Activated CD8-positive, alpha-beta memory T cell treated with anti-CD3 and anti-CD28 coated beads, Interleukin-2, amount 50 U/mL, for 48 hours (primary cell): ENCODE results near the gene TMEM213.
"Not testable (repeated sequence)": the region's sequence is repeated elsewhere in the genome, so short reads cannot be mapped to it uniquely, and the experiment has no call there.

Experiments
- DNase-seq: peaks from one replicate; pipeline ENCODE4 v3.0.0-alpha.2; 2020

Gene TMEM213

GRCh38 chr7:138798836-138799235 lies 1.0 kb downstream of the TMEM213 start:
- no peak for DNase-seq

DNA sequence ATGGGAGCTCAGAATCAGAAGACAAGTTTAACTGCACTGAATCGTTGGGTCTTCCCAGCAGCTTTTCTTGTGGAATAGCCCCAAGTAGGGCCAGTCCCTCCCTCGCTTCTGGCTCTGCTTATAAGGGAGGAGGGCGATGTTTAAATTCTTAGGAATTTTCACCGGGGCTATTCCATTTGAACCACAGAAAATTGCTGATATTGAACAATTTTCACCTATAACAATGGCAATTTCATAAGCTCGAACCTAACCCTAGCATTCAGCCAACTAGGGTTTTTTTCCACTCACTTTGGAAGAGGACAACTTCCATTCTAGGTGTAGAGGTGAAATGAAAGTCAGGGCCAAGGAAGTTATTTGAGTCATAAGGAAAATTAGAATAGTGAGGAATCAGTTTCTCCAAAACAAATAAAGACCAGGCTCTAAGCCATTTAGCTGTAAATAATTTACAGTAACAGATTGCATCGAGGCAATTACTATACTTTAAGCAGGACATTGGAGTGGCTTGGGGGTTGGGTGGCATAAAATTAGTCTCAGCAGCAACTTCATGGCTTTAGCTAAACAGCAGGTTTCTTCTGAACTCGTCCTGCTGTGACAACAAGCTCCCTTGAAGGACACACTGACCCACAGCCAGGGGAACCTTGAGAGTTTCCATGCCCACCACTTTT lies 1.7 kb downstream of the TMEM213 start:
- no peak for DNase-seq

GRCh38 chr7:138801256-138801655 lies 3.5 kb downstream of the TMEM213 start:
- no peak for DNase-seq

GRCh38 chr7:138802706-138803105 lies 4.9 kb downstream of the TMEM213 start:
- no peak for DNase-seq

DNA sequence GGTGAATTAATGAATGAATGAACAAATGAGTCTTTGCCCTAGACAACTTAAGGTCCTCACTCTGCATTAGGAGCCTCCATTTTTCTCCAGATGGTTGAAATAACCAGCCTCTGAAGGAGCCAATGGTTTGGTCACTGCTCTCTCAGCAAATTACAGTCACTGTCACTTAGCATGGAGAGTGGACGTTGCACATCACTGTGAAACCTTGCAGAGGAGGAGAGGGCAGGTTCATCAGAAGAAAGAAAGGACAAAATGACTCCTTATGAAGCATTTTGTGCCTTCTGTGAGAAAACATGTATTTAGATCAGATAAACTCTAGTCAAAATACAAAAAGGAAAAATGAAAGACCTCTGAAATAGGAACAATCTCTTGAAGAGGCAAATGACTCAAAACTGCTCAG lies 6.8 kb downstream of the TMEM213 start:
- DNase-seq, result no peak

- no peak for DNase-seq
Measured at GRCh38 chr7:138809346-138809745, 11.6 kb downstream of the TMEM213 start.

DNA sequence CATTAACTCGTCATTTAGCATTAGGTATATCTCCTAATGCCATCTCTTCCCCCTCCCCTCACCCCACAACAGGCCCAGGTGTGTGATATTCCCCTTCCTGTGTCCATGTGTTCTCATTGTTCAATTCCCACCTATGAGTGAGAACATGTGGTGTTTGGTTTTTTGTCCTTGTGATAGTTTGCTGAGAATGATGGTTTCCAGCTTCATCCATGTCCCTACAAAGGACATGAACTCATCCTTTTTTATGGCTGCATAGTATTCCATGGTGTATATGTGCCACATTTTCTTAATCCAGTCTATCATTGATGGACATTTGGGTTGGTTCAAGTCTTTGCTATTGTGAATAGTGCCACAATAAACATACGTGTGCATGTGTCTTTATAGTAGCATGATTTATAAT lies 13.5 kb downstream of the TMEM213 start:
- DNase-seq, result not testable (repeated sequence)

DNA sequence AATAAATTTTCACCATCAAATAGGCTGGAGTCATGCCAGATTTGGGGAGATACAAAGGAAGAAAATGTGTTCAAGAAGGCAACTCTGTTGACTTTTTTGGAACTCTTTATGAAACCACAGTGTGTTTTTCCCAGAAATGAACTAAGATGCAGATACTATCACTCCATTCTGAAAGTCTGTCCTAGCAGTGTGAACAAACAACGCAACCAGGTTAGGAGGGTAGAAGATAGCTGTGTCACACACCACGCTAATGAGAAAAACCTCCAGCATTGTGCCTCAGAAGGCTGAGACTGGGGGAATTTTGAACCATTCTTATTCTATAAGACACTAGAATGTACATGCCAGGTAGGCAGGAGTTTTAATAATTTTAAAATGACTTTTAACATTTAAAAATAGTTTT lies 16.2 kb downstream of the TMEM213 start:
- no peak for DNase-seq

DNA sequence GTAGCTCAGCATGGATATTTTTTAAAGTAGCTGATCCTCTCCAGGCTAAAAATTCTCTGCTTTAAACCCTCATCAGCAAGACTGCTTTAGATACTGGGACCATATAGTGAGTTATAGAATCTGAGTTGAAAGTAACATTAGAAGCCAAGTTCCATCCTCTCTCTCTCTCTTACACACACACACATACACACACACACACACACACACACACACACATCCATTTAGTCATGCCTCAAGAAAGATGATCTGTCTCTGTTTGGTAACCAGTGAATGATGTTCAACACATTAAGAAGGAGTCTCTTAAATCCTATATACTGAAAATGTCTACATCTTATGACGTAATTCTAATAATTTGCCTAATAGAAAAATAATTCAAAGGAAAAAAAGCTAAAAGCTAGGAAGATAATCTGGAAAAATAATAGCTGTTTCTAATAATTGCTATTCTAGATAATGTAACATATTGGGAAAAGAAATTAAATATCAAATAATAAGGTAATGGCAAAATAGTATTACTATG lies 17.1 kb downstream of the TMEM213 start:
- DNase-seq, result no peak

DNA sequence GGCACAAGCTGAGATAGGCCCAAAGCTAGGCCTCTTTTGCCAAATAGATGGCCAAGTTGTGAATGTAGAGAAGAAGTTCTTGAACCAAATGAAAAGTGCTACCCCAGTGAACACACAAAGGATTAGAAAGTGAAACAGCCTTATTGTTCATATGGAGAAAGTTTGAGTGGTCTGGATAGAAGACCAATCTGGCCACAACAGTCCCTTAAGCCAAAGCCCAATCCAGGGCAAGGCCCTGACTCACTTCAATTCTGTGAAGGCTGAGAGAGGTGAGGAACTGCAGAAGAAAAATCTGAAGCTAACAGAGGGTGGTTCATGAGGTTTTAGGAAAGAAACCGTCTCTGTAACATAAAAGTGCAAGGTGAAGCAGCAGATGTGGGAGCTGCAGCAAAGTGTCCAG lies 18.9 kb downstream of the TMEM213 start:
- DNase-seq, result no peak

DNA sequence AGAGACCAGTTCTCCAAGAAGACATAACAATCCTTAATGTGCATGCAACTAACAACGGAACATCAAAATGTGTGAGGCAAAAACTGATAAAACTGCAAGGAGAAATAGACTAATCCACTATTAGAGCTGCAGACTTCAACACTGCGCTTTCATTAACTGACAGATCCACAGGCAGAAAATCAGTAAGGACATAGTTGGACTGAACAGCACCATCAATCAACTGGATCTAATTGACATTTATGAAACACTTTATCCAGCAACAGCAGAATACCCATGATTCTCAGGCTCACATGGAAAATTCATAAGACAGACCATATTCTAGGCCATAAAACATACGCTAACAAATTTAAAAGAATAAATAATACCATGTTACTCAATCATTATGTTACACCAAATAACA lies 21.8 kb downstream of the TMEM213 start:
- no peak for DNase-seq

DNA sequence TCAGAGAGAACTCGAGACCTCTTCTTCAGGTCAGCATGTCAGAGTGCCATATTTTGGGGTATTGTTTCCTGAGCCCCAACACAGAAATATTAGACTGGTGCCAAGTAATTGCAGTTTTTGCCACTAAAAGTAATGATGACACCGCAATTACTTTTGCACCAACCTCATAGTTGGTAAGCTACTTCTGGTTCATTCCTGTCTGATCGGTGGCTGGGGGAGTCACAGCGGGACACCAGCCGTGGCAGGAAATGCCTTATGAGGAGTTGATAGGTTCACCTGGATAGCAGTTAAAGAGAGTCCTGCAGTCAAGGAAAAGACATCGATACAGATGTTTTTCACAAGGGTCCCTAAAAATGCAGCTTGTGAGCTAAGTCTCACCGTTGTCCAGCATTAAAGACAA lies 24.1 kb downstream of the TMEM213 start:
- DNase-seq, result no peak

- DNase-seq, result no peak
Measured at GRCh38 chr7:138822867-138823535, 25.2 kb downstream of the TMEM213 start.

GRCh38 chr7:138825049-138825721 lies 27.4 kb downstream of the TMEM213 start:
- no peak for DNase-seq

DNA sequence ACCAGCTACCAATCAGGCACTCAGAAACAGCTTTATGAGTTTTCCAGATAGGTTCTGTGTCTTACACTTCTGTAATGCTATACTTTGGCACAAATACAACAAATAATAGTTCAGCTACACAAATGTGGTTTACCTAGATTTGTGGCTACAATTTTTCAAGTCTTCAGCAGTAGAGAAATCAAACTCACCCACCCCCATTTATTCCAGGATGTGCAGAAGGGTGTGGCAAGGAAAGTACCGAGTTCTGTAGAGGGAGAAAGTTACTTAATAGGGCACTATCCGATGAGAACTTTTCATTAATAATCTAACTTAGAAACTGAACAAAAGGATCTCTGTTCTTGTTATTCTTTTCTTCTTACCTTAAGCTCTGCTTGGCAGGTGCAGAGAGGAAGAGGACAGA lies 30.5 kb downstream of the TMEM213 start:
- no peak for DNase-seq

- DNase-seq, result no peak
Measured at GRCh38 chr7:138829335-138829734, 31.5 kb downstream of the TMEM213 start.

DNA sequence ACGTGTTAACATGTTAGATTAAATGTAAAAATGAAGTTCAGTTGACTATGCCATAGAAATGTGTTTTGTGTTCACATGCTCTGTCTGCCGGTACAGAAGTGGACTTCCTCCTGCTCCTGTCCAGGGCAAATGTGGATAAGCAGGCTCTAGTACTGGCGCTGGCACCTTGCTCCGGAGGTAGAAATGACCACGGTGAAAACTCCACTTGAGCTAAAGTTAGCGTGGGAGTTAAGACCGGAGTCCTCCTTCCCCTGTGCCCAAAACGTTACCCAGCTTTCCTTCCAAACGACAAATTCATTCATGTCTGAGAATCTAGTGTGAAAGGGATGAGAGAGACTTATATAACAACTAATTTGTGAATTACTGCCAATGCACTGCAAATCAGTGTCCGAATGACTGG lies 35.2 kb downstream of the TMEM213 start:
- DNase-seq, result no peak

DNA sequence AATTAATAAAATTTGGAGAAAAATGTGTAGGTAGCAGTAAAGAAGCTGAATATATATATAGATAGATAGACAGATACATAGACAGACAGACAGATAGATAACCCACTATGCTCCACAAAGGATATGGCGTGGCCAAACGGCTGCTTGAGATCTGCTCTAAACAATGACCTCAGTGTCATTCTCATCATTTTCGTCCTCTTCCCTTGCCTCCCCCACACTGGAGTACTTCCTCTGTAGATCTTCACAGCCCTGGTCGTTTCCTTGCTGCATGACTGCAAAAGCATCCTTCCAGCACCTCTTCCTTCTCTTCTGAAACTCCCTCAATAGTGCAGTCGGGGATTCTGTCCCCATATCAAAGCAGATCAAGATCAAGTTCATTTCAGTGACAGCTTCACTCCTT lies 35.8 kb downstream of the TMEM213 start:
- no peak for DNase-seq

DNA sequence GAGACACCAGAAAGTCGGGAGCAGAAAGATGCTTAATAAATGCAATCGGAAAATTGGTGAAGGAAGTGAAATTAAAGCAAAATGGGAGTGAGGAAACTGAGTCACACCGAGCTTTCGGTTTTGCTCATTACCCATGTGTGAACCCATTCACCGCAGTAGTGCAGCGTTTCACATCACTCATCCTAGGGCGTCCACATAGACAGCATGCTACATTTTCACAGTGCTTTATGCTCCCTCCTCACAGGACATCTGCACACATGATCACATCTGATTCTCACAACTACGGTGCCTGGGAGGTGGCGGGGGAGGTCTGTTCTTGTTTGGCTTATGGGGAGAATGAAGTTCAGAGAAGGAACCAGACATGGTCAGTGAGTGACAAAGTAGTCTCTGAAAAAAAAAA lies 36.8 kb downstream of the TMEM213 start:
- DNase-seq, result no peak

DNA sequence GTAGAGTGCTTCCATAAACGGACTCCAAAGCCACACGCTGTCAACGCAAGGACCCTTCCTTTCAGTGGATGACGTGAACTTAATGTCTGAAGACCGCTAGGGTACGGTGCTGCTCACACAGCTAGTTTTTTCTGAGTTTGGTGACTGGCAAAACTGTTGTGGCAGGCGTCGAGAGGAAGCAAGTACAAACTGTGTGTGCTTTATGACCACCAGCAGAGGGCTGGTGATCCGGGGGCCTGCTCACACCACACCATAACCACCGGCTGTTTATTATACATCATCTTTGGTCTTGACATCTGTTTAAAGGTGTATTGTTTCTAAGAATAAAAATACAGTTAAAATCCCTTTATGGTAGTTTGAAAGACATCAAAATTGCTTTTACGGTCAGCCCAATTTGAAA lies 37.3 kb downstream of the TMEM213 start:
- no peak for DNase-seq

DNA sequence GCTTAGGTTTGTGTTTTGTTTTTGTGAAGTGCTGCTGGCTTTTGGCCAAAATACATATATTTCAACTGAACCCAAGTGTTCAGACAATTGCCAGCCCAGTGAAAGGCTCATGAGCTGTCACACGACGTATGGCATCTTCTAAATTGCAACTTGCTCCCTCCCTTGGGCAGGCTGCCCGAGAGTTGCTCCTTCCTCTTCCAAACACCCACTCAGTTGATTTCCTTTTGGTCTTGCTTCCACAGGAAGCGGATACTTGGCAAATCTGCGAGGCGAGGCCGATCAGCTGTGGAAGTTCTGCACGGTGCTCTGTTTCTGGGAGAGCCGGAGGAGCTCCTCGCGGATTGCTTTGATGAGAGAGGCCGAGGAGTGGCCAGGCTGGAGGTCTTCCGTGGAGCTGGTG lies 39.8 kb downstream of the TMEM213 start:
- DNase-seq, result no peak

- no peak for DNase-seq
Measured at GRCh38 chr7:138838166-138838565, 40.4 kb downstream of the TMEM213 start.

DNA sequence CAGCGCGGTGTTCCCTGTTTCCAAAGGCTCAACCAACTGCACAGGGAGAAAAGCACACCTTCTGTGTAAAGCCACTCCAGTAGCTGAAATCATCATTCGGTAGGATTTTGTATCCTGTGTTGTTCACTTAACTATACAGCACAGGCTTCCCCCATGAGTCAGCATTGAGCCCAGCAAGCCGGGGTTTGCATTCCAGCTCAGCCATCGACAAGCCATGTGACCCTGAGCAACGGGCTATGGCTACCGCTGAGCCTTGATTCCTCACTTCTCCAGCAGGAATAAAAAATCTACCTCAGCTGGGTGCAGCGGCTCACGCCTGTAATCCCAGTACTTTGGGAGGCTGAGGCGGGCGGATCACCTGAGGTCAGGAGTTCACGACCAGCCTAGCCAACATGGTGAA lies 44.3 kb downstream of the TMEM213 start:
- no peak for DNase-seq
